Superior temporal gyrus (tissue), 1 donor: Measurements from ENCODE around the gene BDKRB2.
A peak's percentile ranks its signal among the peaks of the same experiment; 100 is the strongest.

ENCODE experiments used
- DNase-seq: peaks from one replicate; pipeline ENCODE4 v3.0.0-alpha.2; 2016; ENCODE audit errors: extremely low spot score

Gene BDKRB2

GRCh38 chr14:96270565-96271420, 66.2 kb downstream of the BDKRB2 start:
- DNase-seq, result no peak

DNA sequence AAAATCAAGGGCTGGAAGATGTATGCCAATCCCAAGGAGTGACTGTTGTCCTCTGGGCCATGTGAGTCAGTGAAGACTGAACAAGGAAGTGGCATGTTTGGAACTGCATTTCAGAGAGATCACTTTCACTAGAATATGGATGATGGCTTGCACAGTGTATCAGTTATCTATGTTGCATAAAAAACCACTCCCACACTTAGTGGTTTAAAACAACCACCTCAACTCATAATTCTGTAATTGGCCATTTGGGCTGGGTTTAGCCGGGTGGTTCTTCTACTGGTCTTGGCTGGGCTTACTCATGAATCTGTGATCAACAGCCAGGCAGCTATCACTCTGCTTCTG, 66.8 kb downstream of the BDKRB2 start:
- no peak for DNase-seq

DNA sequence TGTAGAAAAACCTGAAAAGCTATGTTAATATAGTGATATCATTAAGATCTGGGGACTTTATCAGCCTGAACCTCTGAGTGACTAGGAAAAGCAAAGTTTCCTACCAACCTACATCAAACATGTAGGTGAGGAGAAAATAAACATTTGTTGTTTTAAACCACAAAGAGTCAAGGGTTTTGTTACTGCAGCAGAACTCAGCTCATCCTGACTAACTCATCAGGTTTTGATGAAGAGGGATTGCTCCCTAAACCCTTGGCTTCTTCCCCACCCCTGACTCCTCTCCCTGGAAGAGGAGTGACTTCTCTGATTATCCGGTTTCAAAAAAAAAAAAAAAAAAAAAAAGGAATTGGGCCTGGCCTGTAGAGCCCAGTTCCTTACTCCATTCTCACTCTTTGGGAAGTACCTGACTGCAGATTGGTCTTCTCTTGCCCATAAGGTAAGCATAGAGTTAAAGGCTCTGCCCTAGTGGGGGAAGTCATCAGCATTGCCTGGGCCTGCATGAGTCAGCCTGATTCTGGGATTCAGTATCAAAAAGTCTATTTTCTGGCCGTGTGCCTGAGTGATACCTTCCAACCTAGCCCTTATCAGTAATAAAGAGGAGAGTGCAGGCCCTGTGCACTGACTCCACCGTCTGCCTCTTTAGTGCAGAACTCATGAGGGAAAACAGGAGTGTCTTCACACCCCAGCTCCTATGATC, 68.3 kb downstream of the BDKRB2 start:
- no peak for DNase-seq

GRCh38 chr14:96273629-96274028, 69.0 kb downstream of the BDKRB2 start:
- DNase-seq, result peak; percentile 16

GRCh38 chr14:96274122-96274521, 69.5 kb downstream of the BDKRB2 start:
- DNase-seq, result peak; percentile 21

DNA sequence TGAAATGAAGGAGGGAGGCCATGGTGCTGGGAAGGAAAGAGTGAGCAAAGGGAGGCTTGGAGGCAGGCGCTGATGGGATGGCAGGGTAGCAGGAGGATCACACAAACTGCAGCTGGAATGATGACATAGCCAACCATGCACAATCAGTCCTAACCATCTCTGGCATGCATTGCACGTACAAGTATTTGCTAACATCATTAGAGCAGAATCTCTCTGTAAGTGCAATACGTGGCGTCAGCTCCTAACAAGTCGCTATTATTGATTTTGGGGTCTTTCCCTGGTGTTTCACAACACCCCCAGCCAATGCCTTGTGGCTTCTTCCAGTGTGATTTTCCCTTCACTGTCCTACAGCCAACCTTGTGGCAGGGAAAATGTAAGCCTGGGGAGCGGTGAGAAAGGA, 69.9 kb downstream of the BDKRB2 start:
- peak; percentile 87 for DNase-seq

DNA sequence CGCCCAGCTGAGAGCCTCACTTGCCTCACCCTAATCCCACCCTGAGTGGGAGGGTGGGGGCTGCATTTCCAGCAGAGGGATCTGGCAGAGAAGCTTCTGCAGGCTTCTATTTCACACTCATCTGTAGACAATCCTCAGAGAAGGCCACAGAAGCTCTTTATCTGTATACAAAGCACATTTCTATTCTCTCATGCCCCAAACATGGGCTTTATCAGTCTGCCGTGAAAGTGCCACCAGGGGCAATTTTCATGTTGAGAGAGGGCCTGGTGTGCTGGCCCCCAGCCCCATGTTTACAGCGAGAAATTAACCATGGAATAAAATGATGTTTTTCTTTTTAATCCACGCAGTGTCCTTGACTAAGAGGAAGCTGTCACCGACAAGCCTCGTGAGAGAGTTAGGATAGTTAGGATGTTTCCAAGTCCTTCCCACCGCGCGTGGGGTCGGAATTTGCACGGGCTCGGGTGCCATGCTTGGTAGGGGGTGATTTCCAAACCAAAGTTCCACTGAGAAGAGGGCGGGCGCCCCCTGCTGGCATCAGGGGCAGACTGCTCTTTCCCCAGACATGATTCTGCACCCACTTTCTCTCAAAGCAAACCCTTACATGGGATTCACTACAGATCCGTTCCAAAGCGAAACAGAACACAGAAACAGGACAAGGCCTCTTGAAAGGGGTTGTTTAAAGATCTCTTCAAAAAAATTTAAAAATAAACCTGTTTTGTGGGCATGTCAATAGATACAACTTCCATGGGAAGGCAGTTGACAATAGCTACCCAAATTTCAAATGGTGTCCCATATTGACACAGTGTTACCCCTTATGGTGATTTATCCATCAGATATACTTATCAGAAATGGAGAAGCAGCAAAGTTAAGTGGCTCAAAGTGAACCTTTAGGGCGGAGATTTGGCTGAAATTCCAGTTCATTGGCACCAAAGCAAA, 70.8 kb downstream of the BDKRB2 start:
- peak; percentile 95 for DNase-seq

DNA sequence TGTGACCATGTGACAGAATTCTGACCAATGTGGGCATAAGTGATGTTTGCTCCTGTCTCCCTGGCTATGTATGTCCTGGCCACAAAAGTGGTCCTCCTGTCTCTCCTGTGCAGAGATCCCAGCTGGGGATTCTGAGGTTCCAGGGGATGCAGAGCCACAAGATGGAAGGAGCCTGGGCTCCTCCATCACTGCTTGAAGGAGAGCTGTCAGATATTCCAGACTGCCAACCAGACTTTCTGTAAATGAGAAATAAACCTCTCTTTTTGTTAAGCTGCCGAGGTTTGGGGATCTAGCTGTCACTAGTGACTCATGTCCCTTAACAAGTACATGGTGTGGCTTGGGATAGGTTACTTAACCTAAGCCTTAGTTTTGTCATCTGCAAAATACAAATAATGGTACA, 73.3 kb downstream of the BDKRB2 start:
- no peak for DNase-seq

- no peak for DNase-seq
These were observed 74.9 kb downstream of the BDKRB2 start for GRCh38 chr14:96279564-96279963.

DNA sequence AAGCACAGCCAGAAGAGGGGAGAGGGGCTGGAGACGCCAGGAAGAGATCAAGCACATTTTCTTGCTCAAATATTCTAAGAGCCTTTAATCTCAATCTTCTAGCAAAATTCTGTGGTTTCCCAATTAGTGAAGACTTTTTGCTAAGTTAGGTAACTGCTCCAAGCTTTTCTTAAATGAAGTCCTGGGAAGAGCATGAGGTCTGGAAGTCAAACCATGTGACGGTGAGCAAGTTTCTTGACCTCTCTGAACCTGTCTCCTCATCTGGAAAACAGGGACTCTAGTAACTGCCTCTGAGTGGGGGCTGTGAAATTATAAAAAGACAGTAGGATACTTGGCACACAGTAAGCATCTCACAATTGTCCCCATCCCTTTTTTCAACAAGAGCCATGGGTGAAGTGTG, 75.5 kb downstream of the BDKRB2 start:
- no peak for DNase-seq

GRCh38 chr14:96281486-96281885, 76.8 kb downstream of the BDKRB2 start:
- peak; percentile 57 for DNase-seq

- no peak for DNase-seq
These were observed 79.4 kb downstream of the BDKRB2 start for GRCh38 chr14:96284008-96284407.

DNA sequence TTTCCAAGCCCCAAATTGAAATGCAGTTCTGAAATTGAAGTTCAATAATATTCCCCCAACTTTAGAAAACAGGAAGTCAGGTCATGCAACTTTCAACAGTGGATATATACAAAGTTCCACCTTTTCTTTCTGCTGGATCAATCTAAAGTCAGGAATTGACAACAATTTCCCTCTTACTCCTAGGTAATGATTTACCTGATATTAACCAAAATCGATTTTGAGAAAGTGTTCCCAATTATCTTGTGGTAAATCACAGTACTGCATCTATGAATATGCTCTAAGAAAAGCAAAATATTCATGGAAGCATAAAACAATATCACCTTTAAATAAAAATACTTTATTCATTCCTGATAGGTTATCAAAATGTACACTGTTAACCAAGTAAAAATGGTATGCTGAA, 79.8 kb downstream of the BDKRB2 start:
- DNase-seq, result no peak

DNA sequence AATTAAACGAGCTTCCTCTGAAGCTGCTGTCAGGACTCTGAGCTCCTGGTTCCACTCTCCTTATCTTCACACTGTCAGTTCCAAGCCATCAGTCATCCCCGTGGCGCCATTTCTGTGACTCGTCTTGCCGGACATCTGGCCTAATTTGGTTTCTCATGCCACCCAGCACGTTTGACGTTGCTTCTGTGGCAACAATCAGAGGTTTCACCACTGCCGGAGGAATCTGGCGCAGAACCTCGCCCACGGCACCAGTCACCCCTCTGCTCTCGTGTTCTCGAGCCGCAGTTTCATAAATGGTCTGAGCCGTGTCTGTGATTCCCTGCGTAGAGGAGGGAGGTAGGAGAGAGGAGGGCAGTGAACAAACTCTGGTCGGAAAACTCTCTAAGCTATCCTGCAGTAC, 81.0 kb downstream of the BDKRB2 start:
- DNase-seq, result no peak

DNA sequence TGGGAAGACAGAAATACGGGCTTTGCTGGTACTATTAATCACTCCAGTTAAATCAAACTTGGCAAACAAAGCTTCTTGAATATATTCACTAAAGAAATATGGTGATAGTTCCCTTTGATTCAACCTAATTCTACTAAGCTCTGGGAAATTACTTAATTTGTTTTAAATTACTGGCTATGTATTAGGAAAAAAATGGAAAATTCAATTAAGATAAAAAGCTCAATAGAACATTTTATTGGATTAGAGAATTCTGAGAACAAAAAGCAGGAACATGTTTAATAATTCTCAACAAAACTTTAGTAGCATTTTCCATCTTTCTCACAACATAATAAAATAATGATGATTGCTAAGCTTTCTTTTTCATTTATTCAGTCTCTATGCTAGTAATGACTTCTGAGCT, 81.6 kb downstream of the BDKRB2 start:
- no peak for DNase-seq

DNA sequence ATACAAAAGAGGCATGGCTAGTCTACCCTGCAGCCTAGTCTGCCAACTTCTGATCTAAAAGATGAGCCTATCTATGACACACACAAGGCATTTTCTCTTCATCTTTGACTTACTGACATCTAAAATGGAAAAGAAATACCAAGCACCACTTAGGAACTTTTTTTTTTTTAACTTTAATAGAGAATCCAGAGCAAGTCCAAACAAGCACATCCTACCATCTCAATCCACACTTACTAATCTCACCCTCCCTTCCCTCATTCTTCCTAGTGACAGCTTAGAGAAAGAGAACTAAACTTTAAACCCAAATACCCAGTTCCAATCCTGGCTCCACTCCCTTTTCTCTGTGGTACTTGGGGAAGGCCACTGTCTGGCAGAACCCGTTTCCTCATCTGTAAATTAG, 83.2 kb downstream of the BDKRB2 start:
- DNase-seq, result no peak
